CD14-positive monocyte (primary cell): Measurements from ENCODE around the gene NBEA. TPM values are rescaled to one million over a fixed set of nuclear protein-coding genes. Genes with fewer than 3 reads are reported as not detected.

Source experiments
- DNase-seq, 3 donors: peaks; one replicate each; pipeline ENCODE4 v3.0.0-alpha.2; 2011 to 2022
- H2AFZ ChIP-seq: 2 replicates; pipeline ENCODE4 v1.6.0; 2012; ENCODE audit warnings: mild to moderate bottlenecking, low read depth, low read length, inconsistent platforms; ENCODE audit not compliant: insufficient read depth, poor library complexity, severe bottlenecking
- H3K27ac ChIP-seq, 2 donors: 1 replicate in 1 of 2; 2 replicates in 1 of 2; pipeline ENCODE4 v1.5.1; 2012 to 2013; ENCODE audit warnings: low read length in 2 of 2, control low read depth in 1 of 2, inconsistent platforms in 1 of 2, low read depth in 1 of 2, mild to moderate bottlenecking in 1 of 2
- H3K27me3 ChIP-seq, 2 donors: one replicate each; pipeline versions ENCODE4 v1.6.0 to v1.6.1; 2011 to 2013; ENCODE audit warnings: low read length in 2 of 2; ENCODE audit not compliant: control insufficient read depth in 2 of 2, insufficient read depth in 2 of 2
- H3K36me3 ChIP-seq, 2 donors: replicated peaks in 1 of 2; 1 replicate in 1 of 2; 2 replicates in 1 of 2; pipeline versions ENCODE4 v1.5.1 to v1.6.1; 2012 to 2013; ENCODE audit warnings: low read length in 2 of 2, control low read depth in 1 of 2, inconsistent platforms in 1 of 2, mild to moderate bottlenecking in 1 of 2; ENCODE audit not compliant: insufficient read depth in 2 of 2, control insufficient read depth in 1 of 2
- H3K4me1 ChIP-seq, 2 donors: 1 replicate in 1 of 2; 2 replicates in 1 of 2; pipeline versions ENCODE4 v1.5.1 to v1.6.1; 2012 to 2013; ENCODE audit warnings: low read length in 2 of 2, control low read depth in 1 of 2, inconsistent platforms in 1 of 2, mild to moderate bottlenecking in 1 of 2, moderate library complexity in 1 of 2; ENCODE audit not compliant: insufficient read depth in 2 of 2, control insufficient read depth in 1 of 2
- H3K4me2 ChIP-seq: replicated peaks from 2 replicates; pipeline ENCODE3; 2012; ENCODE audit warnings: low read length, moderate library complexity, mild to moderate bottlenecking; ENCODE audit not compliant: poor library complexity, severe bottlenecking; ENCODE audit errors: extremely low read depth
- H3K4me3 ChIP-seq, 3 experiments: fragments of 200-600 bp in 1 of 3; sonication (generic) in 1 of 3; replicated peaks in 1 of 3; 1 replicate in 2 of 3; 2 replicates in 1 of 3; pipeline ENCODE4 v1.5.1; 2011 to 2013; ENCODE audit warnings: low read length in 3 of 3, mild to moderate bottlenecking in 3 of 3, control low read depth in 2 of 3, low read depth in 2 of 3, inconsistent platforms in 1 of 3, moderate library complexity in 1 of 3
- H3K79me2 ChIP-seq: 2 replicates; pipeline ENCODE4 v1.6.0; 2012; ENCODE audit warnings: mild to moderate bottlenecking, control low read depth, inconsistent platforms, low read length, moderate library complexity; ENCODE audit not compliant: insufficient read depth
- H3K9ac ChIP-seq: 2 replicates; pipeline ENCODE4 v1.6.0; 2017; ENCODE audit warnings: low read length, mild to moderate bottlenecking; ENCODE audit not compliant: insufficient read depth, poor library complexity, severe bottlenecking
- H3K9me3 ChIP-seq, 2 donors: replicated peaks in 1 of 2; 1 replicate in 1 of 2; 2 replicates in 1 of 2; pipeline versions ENCODE4 v1.5.1 to v1.6.1; 2012 to 2013; ENCODE audit warnings: low read length in 2 of 2, control low read depth in 1 of 2; ENCODE audit not compliant: control insufficient read depth in 1 of 2, insufficient read depth in 1 of 2
- H4K20me1 ChIP-seq: 2 replicates; pipeline ENCODE4 v1.6.0; 2012; ENCODE audit warnings: mild to moderate bottlenecking, low read length, control low read depth, moderate library complexity; ENCODE audit not compliant: insufficient read depth
- H3K27ac Mint-ChIP-seq, 7 donors: one replicate each; pipeline ENCODE4 v1.8.0; 2020; ENCODE audit warnings: mild to moderate bottlenecking in 7 of 7, mixed read lengths in 7 of 7, moderate library complexity in 6 of 7, inconsistent platforms in 2 of 7
- H3K27me3 Mint-ChIP-seq, 3 donors: one replicate each; pipeline ENCODE4 v1.8.0; 2021 to 2022; ENCODE audit warnings: low read depth in 3 of 3, mild to moderate bottlenecking in 3 of 3, mixed read lengths in 3 of 3, moderate library complexity in 3 of 3, inconsistent platforms in 1 of 3
- H3K36me3 Mint-ChIP-seq, 2 donors: one replicate each; pipeline ENCODE4 v1.8.0; 2020; ENCODE audit warnings: mixed read lengths in 2 of 2, inconsistent platforms in 1 of 2, mild to moderate bottlenecking in 1 of 2
- H3K4me1 Mint-ChIP-seq: one replicate; pipeline ENCODE4 v1.8.0; 2020; ENCODE audit warnings: mild to moderate bottlenecking, mixed read lengths
- H3K4me3 Mint-ChIP-seq, 2 donors: one replicate each; pipeline ENCODE4 v1.8.0; 2020; ENCODE audit warnings: mild to moderate bottlenecking in 2 of 2, mixed read lengths in 2 of 2, moderate library complexity in 1 of 2
- H3K9me3 Mint-ChIP-seq, 7 donors: one replicate each; pipeline ENCODE4 v1.8.0; 2020 to 2022; ENCODE audit warnings: mixed read lengths in 7 of 7, mild to moderate bottlenecking in 6 of 7, moderate library complexity in 6 of 7, inconsistent platforms in 2 of 7
- CTCF ChIP-seq: fragments of 200-600 bp; IDR thresholded peaks from one replicate; pipeline ENCODE4 v1.8.0; 2022; ENCODE audit warnings: antibody characterized with exemption, mild to moderate bottlenecking
- WGBS: methylation state at CpG from one replicate; pipeline ENCODE4 v1.1.5; 2013; ENCODE audit warnings: missing lambda C conversion rate; ENCODE audit not compliant: insufficient coverage; 5-methylcytosine and 5-hydroxymethylcytosine counted together
- intact Hi-C, 2 donors: fragments of 100-400 bp; cut with micrococcal nuclease; formaldehyde crosslinking; loops; one replicate each; pipeline versions ENCODE4 v1.15.0 to v1.15.1; 2023
- polyA plus RNA-seq, 3 donors: library from polyadenylated mRNA; depleted of rRNA in 1 of 3; unstranded in 2 of 3; stranded (reverse) in 1 of 3; fragments of 300-500 nt in 2 of 3; fragments of >200 nt in 1 of 3; fragmentation: Illumina TruSeq in 2 of 3; gene quantifications; 1 replicate in 2 of 3; 2 replicates in 1 of 3; pipeline ENCODE4 v1.2.3, GENCODE V29; 2012 to 2021

The NBEA gene
- polyA plus RNA-seq, 3 donors = 0.03 to 0.23 (median 0.08) TPM

GRCh38 chr13:35687336-35687735 lies 745.3 kb downstream of the NBEA start:
- no peaks in the 10 kb centered on the region for H3K36me3 Mint-ChIP-seq
- Histone ChIP-seq H3K27ac (no peak overlapping the region), H3K36me3 (no peaks in the 10 kb centered on the region), H3K27me3 (no peaks in the 10 kb centered on the region), H3K9me3 (peaks cover 0 to 5% of the 10 kb centered on the region in 2 donors), H3K4me3 (no peak overlapping the region), H3K4me2 (no peak overlapping the region), H3K4me1 (no peaks in the 10 kb centered on the region), H2AFZ (no peak overlapping the region), H3K9ac (no peak overlapping the region), H4K20me1 (no peaks in the 10 kb centered on the region), H3K79me2 (no peaks in the 10 kb centered on the region)
- H3K4me1 Mint-ChIP-seq = no peaks in the 10 kb centered on the region
- DNase-seq = no peak
- no peak overlapping the region for H3K27ac Mint-ChIP-seq
- H3K9me3 Mint-ChIP-seq = peaks cover 0 to 15% (median 8%) of the 10 kb centered on the region in 7 donors
- intact Hi-C loops = no loop called here
- no peak overlapping the region for H3K4me3 Mint-ChIP-seq
- peaks cover 0 to 3% (median 2%) of the 10 kb centered on the region in 3 donors for H3K27me3 Mint-ChIP-seq
- TF ChIP-seq CTCF = no peak
- no CpG with 5 or more reads among the region's 4 CpGs for WGBS

- no peak overlapping the region for H3K4me2 ChIP-seq
- no peak overlapping the region for H3K27ac ChIP-seq
- intact Hi-C loops = no loop called here
- H3K4me3 ChIP-seq = no peak overlapping the region
- H4K20me1 ChIP-seq = no peaks in the 10 kb centered on the region
- H3K27me3 Mint-ChIP-seq = peaks cover 0 to 2% (median 0%) of the 10 kb centered on the region in 3 donors
- no peaks in the 10 kb centered on the region for H3K36me3 ChIP-seq
- WGBS = 78% methylated on average over 3 of the region's 8 CpGs
- peaks cover 0 to 4% of the 10 kb centered on the region in 2 donors for H3K9me3 ChIP-seq
- H3K4me3 Mint-ChIP-seq = no peak overlapping the region
- H3K4me1 Mint-ChIP-seq = no peaks in the 10 kb centered on the region
- no peak overlapping the region for H2AFZ ChIP-seq
- no peak overlapping the region for H3K9ac ChIP-seq
- H3K9me3 Mint-ChIP-seq = peaks cover 1 to 11% (median 4%) of the 10 kb centered on the region in 7 donors
- H3K27ac Mint-ChIP-seq = no peak overlapping the region
- no peaks in the 10 kb centered on the region for H3K36me3 Mint-ChIP-seq
- TF ChIP-seq CTCF = no peak
- no peaks in the 10 kb centered on the region for H3K79me2 ChIP-seq
- H3K27me3 ChIP-seq = no peaks in the 10 kb centered on the region
- H3K4me1 ChIP-seq = no peaks in the 10 kb centered on the region
- DNase-seq = no peak
Observed at GRCh38 chr13:35690581-35691207, 748.6 kb downstream of the NBEA start.
